Activated B cell treated with CpG ODN at 0.5 μM for 24 hours (primary cell): Measurements from ENCODE around the gene RAB37. TPM values are rescaled to one million over a fixed set of nuclear protein-coding genes. Genes with fewer than 3 reads are reported as not detected.
A peak's percentile ranks its signal among the peaks of the same experiment; 100 is the strongest.

ENCODE experiments used
- ATAC-seq: fragments of 200-7000 bp; cut with Tn5 transposase; one replicate; pipeline ENCODE4 v1.10.0; 2021; ENCODE audit warnings: low read depth, mild to moderate bottlenecking, moderate library complexity
- CTCF ChIA-PET: fragments of 350-600 bp; sonication (Branson Sonifier 250); formaldehyde crosslinking; loops from one replicate; lab custom pipeline; 2021; ENCODE audit warnings: antibody characterized with exemption; lab: Charles Lee
- POLR2A ChIA-PET: fragments of 350-600 bp; sonication (Branson Sonifier 250); formaldehyde crosslinking; loops from one replicate; lab custom pipeline; 2021; ENCODE audit warnings: antibody characterized with exemption; lab: Charles Lee
- DNase-seq: peaks from one replicate; pipeline ENCODE4 v3.0.0; 2022
- H3K27ac Mint-ChIP-seq: one replicate; pipeline ENCODE4 v1.8.0; 2020; ENCODE audit warnings: mixed read lengths
- H3K27me3 Mint-ChIP-seq: one replicate; pipeline ENCODE4 v1.8.0; 2021; ENCODE audit warnings: mixed read lengths
- H3K36me3 Mint-ChIP-seq: one replicate; pipeline ENCODE4 v1.8.0; 2021; ENCODE audit warnings: low read depth, mixed read lengths
- H3K4me1 Mint-ChIP-seq: one replicate; pipeline ENCODE4 v1.8.0; 2021; ENCODE audit warnings: mixed read lengths
- H3K4me3 Mint-ChIP-seq: one replicate; pipeline ENCODE4 v1.8.0; 2020; ENCODE audit warnings: mild to moderate bottlenecking, mixed read lengths
- H3K9me3 Mint-ChIP-seq: one replicate; pipeline ENCODE4 v1.8.0; 2020; ENCODE audit warnings: mixed read lengths
- CTCF ChIP-seq: fragments of 200-600 bp; IDR thresholded peaks from one replicate; pipeline ENCODE4 v1.8.0; 2022; ENCODE audit warnings: antibody characterized with exemption, mild to moderate bottlenecking
- intact Hi-C: fragments of 100-400 bp; cut with micrococcal nuclease; formaldehyde crosslinking; loops from one replicate; pipeline ENCODE4 v1.15.1; 2024
- total RNA-seq: library from RNA; stranded (reverse); gene quantifications from 2 replicates; pipeline ENCODE4 v1.2.3, GENCODE V29; 2022

The RAB37 gene
- total RNA-seq, 1 donor from 2014 or later: 11.1 TPM

- Mint-ChIP-seq H3K27me3 (no peaks in the 10 kb centered on the region), H3K4me3 (peak overlapping the region; percentile 58), H3K27ac (peak overlapping the region; percentile 88), H3K9me3 (no peaks in the 10 kb centered on the region), H3K36me3 (no peaks in the 10 kb centered on the region), H3K4me1 (peaks cover 75% of the 10 kb centered on the region)
- no peak for TF ChIP-seq CTCF
- ATAC-seq (no peak), DNase-seq (no peak)
- ChIA-PET CTCF (interaction anchor here (0.9 to 6.5 kb wide), 4 partner anchors 11 to 360 kb away, joined by 4 to 187 read pairs (median 14); no protein-coding TSS in a partner anchor), POLR2A (interaction anchor here (1.2 to 4.7 kb wide), 3 partner anchors 9 to 82 kb away, joined by 3 to 76 read pairs (median 34); partner anchors contain the start of gene NHERF1)
- intact Hi-C loops: loop anchor here (10.0 kb wide), 1 partner anchor 305 kb away; the partner anchor contains the start of gene GPRC5C
These were observed 2.3 kb downstream of the RAB37 start for GRCh38 chr17:74739227-74739831.

DNA sequence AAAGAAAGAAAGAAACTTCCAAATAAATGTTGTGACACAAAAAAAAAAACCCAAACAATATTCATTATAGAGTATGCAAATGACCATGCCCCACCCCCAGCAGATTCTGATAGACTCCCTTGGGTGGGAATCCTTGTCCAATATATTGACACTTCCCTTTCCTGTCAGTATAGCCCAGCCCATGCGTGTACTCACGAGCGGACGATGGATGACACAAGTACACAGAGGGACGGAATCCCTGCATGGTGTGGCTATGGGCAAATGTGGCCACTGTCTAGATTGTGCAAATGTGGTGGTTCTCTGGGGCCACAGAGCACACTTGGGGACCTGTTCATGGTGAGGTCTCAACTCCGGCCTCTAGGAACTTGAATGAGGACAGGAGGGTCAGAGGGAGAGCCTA lies 3.1 kb downstream of the RAB37 start:
- intact Hi-C loops: no loop called here
- ChIA-PET CTCF (interaction anchor here (6.5 kb wide), 1 partner anchor 83 kb away, joined by 187 read pairs; no protein-coding TSS in a partner anchor), POLR2A (interaction anchor here (1.2 kb wide), 1 partner anchor 76 kb away, joined by 3 read pairs; no protein-coding TSS in a partner anchor)
- peaks cover 81% of the 10 kb centered on the region for H3K4me1 Mint-ChIP-seq
- ATAC-seq: no peak
- no peaks in the 10 kb centered on the region for H3K9me3 Mint-ChIP-seq
- H3K27ac Mint-ChIP-seq: peak overlapping the region; percentile 59
- no peak for TF ChIP-seq CTCF
- H3K36me3 Mint-ChIP-seq: no peaks in the 10 kb centered on the region
- no peak for DNase-seq
- H3K4me3 Mint-ChIP-seq: no peak overlapping the region
- H3K27me3 Mint-ChIP-seq: no peaks in the 10 kb centered on the region

DNA sequence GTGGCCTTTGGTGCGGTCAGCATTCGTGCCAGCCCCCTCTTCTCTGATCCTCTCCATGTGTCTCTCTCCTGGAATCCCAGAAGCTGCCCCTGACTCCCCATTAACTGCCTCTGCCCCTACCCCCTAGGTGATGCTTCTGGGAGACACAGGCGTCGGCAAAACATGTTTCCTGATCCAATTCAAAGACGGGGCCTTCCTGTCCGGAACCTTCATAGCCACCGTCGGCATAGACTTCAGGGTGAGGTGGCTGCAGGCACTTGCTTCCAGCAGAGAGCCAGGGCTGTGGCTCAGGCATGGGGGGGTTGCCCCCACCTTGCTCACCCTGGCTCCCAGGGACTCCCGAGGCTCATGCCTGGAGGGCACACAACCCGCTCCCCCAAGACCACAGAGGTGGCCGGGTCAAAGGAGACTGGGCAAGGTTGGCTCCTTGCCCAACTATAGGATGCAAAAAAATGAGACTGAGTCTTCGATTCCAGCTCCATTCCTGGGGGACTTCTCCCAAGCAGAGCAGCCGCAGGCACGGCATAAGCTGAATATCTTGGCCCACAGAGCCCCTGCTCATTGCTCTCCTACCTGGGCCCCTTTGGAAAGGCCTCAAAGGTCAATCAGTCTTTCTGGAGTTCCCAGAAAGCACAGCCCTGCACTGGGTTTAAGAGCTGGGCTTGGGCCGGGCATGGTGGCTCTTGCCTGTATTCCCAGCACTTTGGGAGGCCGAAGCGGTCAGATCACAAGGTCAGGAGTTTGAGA lies 3.8 kb downstream of the RAB37 start:
- ChIA-PET POLR2A (interaction anchor here (0.6 to 1.8 kb wide), 6 partner anchors 9 to 1509 kb away, joined by 3 to 10 read pairs (median 4); partner anchors contain the start of genes FDXR and NAT9), CTCF (interaction anchor here (1.8 to 6.5 kb wide), 5 partner anchors 19 to 125 kb away, joined by 7 to 187 read pairs (median 12); no protein-coding TSS in a partner anchor)
- peak overlapping the region; percentile 73 for H3K27ac Mint-ChIP-seq
- TF ChIP-seq CTCF: no peak
- H3K9me3 Mint-ChIP-seq: no peaks in the 10 kb centered on the region
- no peak overlapping the region for H3K4me3 Mint-ChIP-seq
- DNase-seq (no peak), ATAC-seq (no peak)
- no peaks in the 10 kb centered on the region for H3K36me3 Mint-ChIP-seq
- no peaks in the 10 kb centered on the region for H3K27me3 Mint-ChIP-seq
- H3K4me1 Mint-ChIP-seq: peaks cover 81% of the 10 kb centered on the region
- intact Hi-C loops: no loop called here

DNA sequence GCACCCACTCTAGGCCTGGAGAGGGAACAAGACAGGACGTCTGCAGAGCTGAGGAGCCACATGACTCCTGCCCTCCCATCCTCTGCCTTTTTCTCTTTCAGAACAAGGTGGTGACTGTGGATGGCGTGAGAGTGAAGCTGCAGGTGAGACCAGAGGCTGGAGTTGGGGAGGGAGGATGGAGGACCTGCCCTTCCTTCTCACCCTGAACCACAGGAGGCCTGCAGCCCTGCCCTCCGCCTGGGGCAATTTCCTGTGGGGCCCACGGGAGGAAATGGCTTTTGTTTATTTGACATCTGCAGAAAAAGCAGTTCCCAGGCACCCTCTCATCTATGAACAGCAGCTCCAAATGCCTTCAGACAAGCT lies 5.1 kb downstream of the RAB37 start:
- no peaks in the 10 kb centered on the region for H3K9me3 Mint-ChIP-seq
- no peaks in the 10 kb centered on the region for H3K27me3 Mint-ChIP-seq
- H3K27ac Mint-ChIP-seq: peak overlapping the region; percentile 73
- TF ChIP-seq CTCF: no peak
- intact Hi-C loops: no loop called here
- peak overlapping the region; percentile 42 for H3K4me3 Mint-ChIP-seq
- ChIA-PET POLR2A (interaction anchor here (0.6 to 1.8 kb wide), 5 partner anchors 28 to 511 kb away, joined by 4 to 10 read pairs (median 4); partner anchors contain the start of gene FDXR), CTCF (interaction anchor here (0.6 to 2.5 kb wide), 5 partner anchors 17 to 123 kb away, joined by 3 to 25 read pairs (median 8); no protein-coding TSS in a partner anchor)
- H3K4me1 Mint-ChIP-seq: peaks cover 80% of the 10 kb centered on the region
- peak; percentile 35 for ATAC-seq
- no peaks in the 10 kb centered on the region for H3K36me3 Mint-ChIP-seq
- no peak for DNase-seq
